Measurements from ENCODE around the gene ASXL3. TPM values are rescaled to one million over a fixed set of nuclear protein-coding genes. Genes with fewer than 3 reads are reported as not detected.

ASXL3 gene
- total RNA-seq, 1 donor from 2014 or later, result 3.6 TPM

DNA sequence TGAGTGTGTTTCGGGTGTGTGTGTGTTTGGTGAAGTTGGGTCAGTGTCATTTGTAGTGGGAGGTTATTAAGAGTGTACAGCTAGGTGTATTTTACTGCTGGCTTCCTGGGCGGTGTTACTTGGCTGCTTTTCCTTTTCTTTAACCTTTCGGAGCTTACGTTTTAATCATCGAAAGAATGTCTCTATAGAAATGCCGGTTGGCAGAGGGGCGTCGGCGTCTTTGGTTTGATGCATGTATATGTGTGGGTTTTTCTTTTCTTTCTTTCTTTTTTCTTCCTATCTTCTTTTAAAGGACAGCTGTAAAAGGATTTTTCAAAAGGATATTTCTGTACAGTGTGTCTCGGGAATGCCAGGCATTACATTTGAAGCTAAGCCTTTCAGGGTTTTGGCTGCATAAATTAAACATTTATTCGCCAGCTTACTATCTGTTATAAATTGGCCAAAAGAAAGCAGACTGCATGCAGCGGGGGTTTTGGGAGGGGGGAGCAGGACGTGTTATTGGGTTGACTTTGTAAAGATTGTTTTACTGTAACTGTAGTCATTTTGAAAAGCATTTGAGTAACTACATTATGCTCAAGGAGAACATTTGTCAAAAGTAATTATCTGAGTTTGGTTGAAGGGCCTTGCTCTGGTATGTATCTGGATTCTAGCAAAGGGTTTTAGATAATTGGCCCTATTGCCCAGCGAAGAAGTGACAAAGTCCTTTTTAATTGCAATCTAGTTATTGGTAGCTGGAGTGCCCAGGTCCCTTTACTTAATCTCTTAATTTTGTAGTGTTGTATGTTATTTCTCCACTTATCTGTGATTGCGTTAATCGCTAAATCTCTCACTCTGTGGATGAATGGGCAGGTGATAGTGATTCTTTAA lies 1.6 kb downstream of the ASXL3 start:
- ATAC-seq (ENCODE audit: poor library complexity) (peak; percentile 13), DNase-seq (no peak)
- intact Hi-C loops (cut with DNase I), result no loop called here

- intact Hi-C loops (cut with DNase I), result no loop called here
- no peak for DNase-seq
- no peak for ATAC-seq (ENCODE audit: poor library complexity)
These were observed 2.5 kb downstream of the ASXL3 start for GRCh38 chr18:33580546-33580945.

- no peak for DNase-seq
- intact Hi-C loops (cut with DNase I), result no loop called here
- ATAC-seq (ENCODE audit: poor library complexity), result no peak
These were observed 3.8 kb downstream of the ASXL3 start for GRCh38 chr18:33581856-33582255.

DNA sequence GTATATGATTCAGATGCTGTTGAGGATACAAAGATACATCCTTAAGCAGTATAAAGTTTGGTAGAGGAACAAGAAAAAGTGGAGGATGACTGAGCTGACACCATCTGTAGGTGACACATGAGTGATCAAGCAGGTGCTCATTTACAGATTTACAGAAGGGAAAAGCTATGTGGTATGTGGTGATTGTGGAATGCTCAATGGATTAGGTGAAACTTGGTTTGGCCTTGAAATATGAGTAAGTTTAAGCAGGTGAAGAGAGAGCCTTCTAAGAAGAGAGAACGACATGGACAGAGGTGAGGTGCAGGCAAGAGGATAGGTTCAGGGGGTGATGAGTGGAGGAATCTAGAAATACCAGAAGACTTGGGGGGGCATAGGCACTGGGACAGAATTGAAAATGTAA lies 5.9 kb downstream of the ASXL3 start:
- DNase-seq (no peak), ATAC-seq (ENCODE audit: poor library complexity) (no peak)
- intact Hi-C loops (cut with DNase I), result no loop called here

GRCh38 chr18:33584548-33585430 lies 6.8 kb downstream of the ASXL3 start:
- intact Hi-C loops (cut with DNase I), result no loop called here
- peak; percentile 86 for ATAC-seq (ENCODE audit: poor library complexity)

DNA sequence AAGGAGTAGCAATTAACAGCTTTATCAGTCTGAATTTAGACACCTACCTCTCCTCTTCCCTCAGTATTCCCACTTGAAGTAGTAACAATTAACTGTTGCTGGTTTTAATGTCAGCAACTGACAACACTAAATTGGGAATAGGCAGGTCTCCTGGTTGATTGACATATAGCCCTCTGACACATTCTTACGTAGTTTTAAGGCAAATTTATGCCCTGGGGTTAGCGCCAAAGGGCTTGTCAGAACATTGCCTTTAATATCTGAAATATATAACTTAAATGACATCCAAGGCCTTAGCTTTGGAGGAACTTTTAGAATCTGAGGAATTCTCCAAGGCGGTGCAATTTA lies 7.4 kb downstream of the ASXL3 start:
- intact Hi-C loops (cut with DNase I), result no loop called here
- DNase-seq, result no peak
- ATAC-seq (ENCODE audit: poor library complexity), result peak; percentile 49

More at GRCh38 chr18:33584548-33585430, 6.8 kb downstream of the ASXL3 start:
- no peak for DNase-seq

- intact Hi-C loops (cut with DNase I), result no loop called here
These were observed 10.3 kb downstream of the ASXL3 start for GRCh38 chr18:33588361-33588760.

GRCh38 chr18:33593261-33593660 lies 15.2 kb downstream of the ASXL3 start:
- ATAC-seq (ENCODE audit: poor library complexity), result no peak
- DNase-seq, result no peak
- intact Hi-C loops (cut with DNase I), result no loop called here

More at GRCh38 chr18:33588361-33588760, 10.3 kb downstream of the ASXL3 start:
- ATAC-seq (ENCODE audit: poor library complexity) (no peak), DNase-seq (no peak)

GRCh38 chr18:33594799-33595198 lies 16.8 kb downstream of the ASXL3 start:
- DNase-seq (no peak), ATAC-seq (ENCODE audit: poor library complexity) (no peak)
- intact Hi-C loops (cut with DNase I), result no loop called here

GRCh38 chr18:33596178-33596854 lies 18.3 kb downstream of the ASXL3 start:
- intact Hi-C loops (cut with DNase I), result no loop called here
- ATAC-seq (ENCODE audit: poor library complexity) (no peak), DNase-seq (no peak)

DNA sequence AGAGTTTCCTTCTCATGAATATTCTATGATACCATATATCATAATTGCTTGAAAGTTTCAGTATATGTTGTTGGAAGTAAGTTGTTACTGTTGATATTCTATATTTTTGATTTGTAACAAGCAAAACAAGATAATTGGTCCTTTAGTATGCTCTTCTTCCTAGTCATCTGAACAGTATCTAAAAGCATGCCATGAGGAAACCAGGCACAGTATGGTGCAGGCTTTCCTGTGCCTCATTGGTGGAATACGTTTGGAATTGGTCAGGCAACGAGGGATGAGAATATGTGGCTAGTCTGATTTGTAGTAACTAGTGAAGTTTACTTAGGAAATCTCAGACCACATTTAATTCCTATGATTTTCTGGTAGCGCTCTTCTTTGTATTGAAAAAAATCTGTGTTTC lies 22.8 kb downstream of the ASXL3 start:
- no peak for DNase-seq
- intact Hi-C loops (cut with DNase I), result no loop called here
- no peak for ATAC-seq (ENCODE audit: poor library complexity)

DNA sequence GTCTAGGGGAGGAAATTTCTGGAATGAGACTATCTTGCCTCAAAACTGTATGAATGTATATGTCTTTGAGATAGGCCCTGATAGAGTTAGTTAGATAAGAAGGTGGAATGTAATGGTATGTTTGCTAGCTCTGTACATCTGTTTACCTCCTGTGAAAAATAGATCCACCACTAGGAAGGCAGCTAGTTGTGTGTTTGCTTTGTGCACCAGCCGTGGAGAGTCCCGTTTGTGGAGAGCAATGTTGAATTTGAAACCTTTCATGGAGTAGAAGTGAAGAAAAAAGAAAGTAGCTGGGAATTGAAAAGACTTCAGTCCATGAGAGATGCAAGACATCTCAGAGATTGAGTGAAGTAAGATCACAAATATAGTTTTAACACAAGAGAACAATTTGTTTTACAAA lies 25.4 kb downstream of the ASXL3 start:
- DNase-seq (no peak), ATAC-seq (ENCODE audit: poor library complexity) (no peak)
- intact Hi-C loops (cut with DNase I), result no loop called here

- DNase-seq (no peak), ATAC-seq (ENCODE audit: poor library complexity) (no peak)
- intact Hi-C loops (cut with DNase I), result no loop called here
These were observed 27.2 kb downstream of the ASXL3 start for GRCh38 chr18:33605250-33605649.

- intact Hi-C loops (cut with DNase I), result no loop called here
- no peak for DNase-seq
- ATAC-seq (ENCODE audit: poor library complexity), result no peak
These were observed 28.6 kb downstream of the ASXL3 start for GRCh38 chr18:33606621-33607020.

DNA sequence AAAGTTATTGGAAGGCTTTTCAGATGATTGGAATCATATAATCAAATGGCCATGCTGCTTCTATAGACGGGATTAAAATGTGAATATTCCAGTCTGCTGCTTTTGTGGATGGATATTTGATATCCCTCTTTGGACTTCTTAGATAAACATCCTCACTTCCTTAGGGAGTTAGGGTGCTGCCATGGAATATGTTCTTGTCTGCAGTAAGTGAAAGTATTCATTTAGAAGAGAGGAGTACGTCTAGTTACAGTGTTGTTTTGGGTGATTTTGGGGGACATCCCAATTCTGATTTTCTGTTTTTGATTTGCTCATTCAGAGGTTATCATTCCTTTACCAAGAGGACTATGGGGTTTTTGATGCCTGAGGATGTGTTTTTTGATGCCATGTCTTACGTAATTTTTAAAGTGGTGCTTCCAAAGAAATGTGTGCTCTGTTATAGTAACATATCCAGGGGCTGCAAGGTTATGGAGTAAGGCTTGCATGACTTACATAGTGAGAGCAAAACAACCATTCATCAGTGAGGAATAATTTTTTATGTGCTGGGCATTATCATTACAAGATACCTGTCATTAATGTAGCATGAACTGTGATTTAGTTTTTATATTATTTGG lies 33.6 kb downstream of the ASXL3 start:
- DNase-seq (no peak), ATAC-seq (ENCODE audit: poor library complexity) (no peak)
- intact Hi-C loops (cut with DNase I), result no loop called here

DNA sequence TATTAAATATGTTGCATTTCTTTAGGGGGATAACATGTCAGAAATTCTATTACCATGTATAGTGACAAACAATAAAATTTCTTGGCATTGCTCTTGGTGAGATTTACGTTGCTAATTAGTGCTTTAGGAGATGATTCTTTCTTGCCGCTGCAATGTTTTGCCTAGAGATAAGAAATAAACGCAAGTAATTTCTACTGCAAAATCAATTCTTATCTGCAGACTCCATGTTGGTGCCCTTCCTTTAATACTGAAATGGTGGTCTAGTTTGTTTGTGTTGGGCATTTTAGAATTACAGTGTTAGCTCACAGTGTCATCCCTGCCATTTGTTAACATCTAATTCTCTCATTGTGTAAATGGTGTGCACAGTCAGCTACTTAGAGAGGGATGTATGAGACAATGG lies 34.6 kb downstream of the ASXL3 start:
- ATAC-seq (ENCODE audit: poor library complexity) (no peak), DNase-seq (no peak)
- intact Hi-C loops (cut with DNase I), result no loop called here

GRCh38 chr18:33616556-33616955 lies 38.5 kb downstream of the ASXL3 start:
- ATAC-seq (ENCODE audit: poor library complexity), result no peak
- DNase-seq, result no peak
- intact Hi-C loops (cut with DNase I), result no loop called here

- intact Hi-C loops (cut with DNase I), result no loop called here
- DNase-seq, result no peak
- no peak for ATAC-seq (ENCODE audit: poor library complexity)
These were observed 49.1 kb downstream of the ASXL3 start for GRCh38 chr18:33627114-33627513.

- intact Hi-C loops (cut with DNase I), result no loop called here
- no peak for ATAC-seq (ENCODE audit: poor library complexity)
- no peak for DNase-seq
These were observed 52.5 kb downstream of the ASXL3 start for GRCh38 chr18:33630476-33630875.

Data from Right ventricle myocardium superior (tissue), 1 donor.